Gastrocnemius medialis (tissue), 4 donors: ENCODE data around the gene MYOCOS. TPM values are rescaled to one million over a fixed set of nuclear protein-coding genes. Genes with fewer than 3 reads are reported as not detected.
"Not testable (repeated sequence)": the region's sequence is repeated elsewhere in the genome, so short reads cannot be mapped to it uniquely, and the experiment has no call there.

Experiments used
- ATAC-seq, 2 donors: fragments of 150-250 bp; one replicate each; pipeline ENCODE4 v1.9.1; 2016
- DNase-seq, 2 donors: peaks; one replicate each; pipeline ENCODE4 v3.0.0-alpha.2; 2019
- H3K27ac ChIP-seq, 4 donors: fragments of 200-600 bp; sonication (generic); 1 replicate in 1 of 4; 2 replicates in 3 of 4; pipeline ENCODE4 v1.5.1; 2016 to 2018; ENCODE audit warnings: mild to moderate bottlenecking in 2 of 4, moderate library complexity in 1 of 4
- H3K27me3 ChIP-seq, 3 donors: fragments of 200-600 bp; sonication (generic) in 2 of 3; 1 replicate in 1 of 3; 2 replicates in 2 of 3; pipeline versions ENCODE4 v1.5.1 to v1.6.0; 2016 to 2019; ENCODE audit warnings: mild to moderate bottlenecking in 1 of 3, moderate library complexity in 1 of 3
- H3K36me3 ChIP-seq, 2 donors: fragments of 200-600 bp; sonication (generic) in 1 of 2; one replicate each; pipeline ENCODE4 v1.5.1; 2017 to 2018
- H3K4me1 ChIP-seq, 2 donors: fragments of 200-600 bp; sonication (generic) in 1 of 2; one replicate each; pipeline ENCODE4 v1.5.1; 2016 to 2017; ENCODE audit warnings: mild to moderate bottlenecking in 2 of 2
- H3K4me3 ChIP-seq, 4 donors: fragments of 200-600 bp; sonication (generic) in 3 of 4; 1 replicate in 1 of 4; 2 replicates in 3 of 4; pipeline ENCODE4 v1.5.1; 2016 to 2019; ENCODE audit warnings: mild to moderate bottlenecking in 2 of 4
- H3K9me3 ChIP-seq, 3 donors: fragments of 200-600 bp; sonication (generic) in 2 of 3; 1 replicate in 1 of 3; 2 replicates in 2 of 3; pipeline ENCODE4 v1.5.1; 2016 to 2019
- POLR2A ChIP-seq, 2 donors: fragments of 450-650 bp; IDR thresholded peaks; one replicate each; pipeline ENCODE4 v1.6.1; 2017; ENCODE audit warnings: antibody characterized with exemption in 2 of 2, mild to moderate bottlenecking in 2 of 2, moderate library complexity in 2 of 2
- in situ Hi-C, 4 donors: fragments of 200-750 bp; cut with MboI; loops; one replicate each; pipeline versions ENCODE4 v1.15.0 to v1.8.0; 2017; ENCODE audit warnings: low sequenced_read_pairs in 4 of 4
- intact Hi-C: fragments of 100-400 bp; cut with DNase I; formaldehyde crosslinking; loops from one replicate; pipeline ENCODE4 v1.15.1; 2023; ENCODE audit warnings: low total_unique reads
- total RNA-seq, 4 donors: library from RNA; depleted of rRNA; stranded (reverse); fragments of >200 nt; gene quantifications; one replicate each; pipeline versions ENCODE4 v1.1.0 to v1.2.3, GENCODE V29; 2016
- TF ChIP-seq, protein P1 (sequence below), 5 experiments: fragments of 450-650 bp in 3 of 5; fragments of 200-600 bp in 2 of 5; sonication (generic) in 2 of 5; IDR thresholded peaks in 4 of 5; conservative IDR thresholded peaks in 1 of 5; 1 replicate in 4 of 5; 2 replicates in 1 of 5; pipeline ENCODE4 v1.5.1; 2016 to 2019; ENCODE audit warnings: antibody characterized with exemption in 5 of 5, mild to moderate bottlenecking in 3 of 5, moderate library complexity in 3 of 5

The MYOCOS gene
- total RNA-seq, 4 donors from 2014 or later = 0.20 TPM; not detected in 3

DNA sequence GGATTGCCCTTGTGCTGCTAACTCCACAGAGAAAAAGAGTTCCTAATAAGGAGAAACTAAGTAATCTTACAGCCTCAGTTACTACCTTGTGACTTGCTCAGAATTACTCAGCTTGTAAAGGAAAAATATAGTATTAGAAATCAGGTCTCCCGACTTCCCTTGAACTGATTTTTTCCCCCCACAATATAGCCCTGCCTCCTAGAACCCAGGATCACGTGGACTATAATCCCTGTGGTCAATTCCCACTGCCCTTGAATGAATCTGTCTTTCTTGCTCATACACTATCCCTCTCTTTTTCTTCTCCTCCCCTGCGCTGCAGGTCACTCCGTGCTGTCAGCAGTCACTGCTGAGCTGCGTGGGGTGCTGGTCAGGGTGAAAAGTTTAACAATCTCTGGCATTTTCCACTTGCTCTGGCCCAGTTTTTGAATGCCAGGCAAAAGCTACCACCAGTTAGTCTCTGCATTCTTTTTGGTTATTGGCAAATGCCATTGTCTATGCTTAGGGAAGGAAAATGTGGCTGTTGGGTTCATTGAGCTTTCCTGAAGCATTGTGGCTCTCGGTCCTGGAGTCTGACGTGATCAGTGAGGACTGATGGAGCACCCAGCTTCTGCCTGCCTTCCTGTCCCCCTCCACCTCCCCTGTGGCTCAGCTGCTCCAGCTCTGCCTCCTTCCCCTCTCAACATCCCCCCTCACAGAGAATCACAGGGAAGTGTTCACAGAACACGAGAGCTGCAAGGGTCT, 32.3 kb downstream of the MYOCOS start:
- in situ Hi-C loops (no loop called here), intact Hi-C loops (no loop called here)
- DNase-seq = no peak
- H3K27me3 ChIP-seq = no peaks in the 10 kb centered on the region
- no peaks in the 10 kb centered on the region for H3K36me3 ChIP-seq
- H3K9me3 ChIP-seq = no peaks in the 10 kb centered on the region
- H3K27ac ChIP-seq = peak overlapping the region; percentile 60 to 77 (median 71)
- ATAC-seq = peak in 1 of 2 donors; percentile 28
- H3K4me1 ChIP-seq = peaks cover 26 to 31% of the 10 kb centered on the region in 2 donors
- H3K4me3 ChIP-seq = peak overlapping the region in 2 of 4 donors; percentile 0 to 25
- TF ChIP-seq, protein P1, sequence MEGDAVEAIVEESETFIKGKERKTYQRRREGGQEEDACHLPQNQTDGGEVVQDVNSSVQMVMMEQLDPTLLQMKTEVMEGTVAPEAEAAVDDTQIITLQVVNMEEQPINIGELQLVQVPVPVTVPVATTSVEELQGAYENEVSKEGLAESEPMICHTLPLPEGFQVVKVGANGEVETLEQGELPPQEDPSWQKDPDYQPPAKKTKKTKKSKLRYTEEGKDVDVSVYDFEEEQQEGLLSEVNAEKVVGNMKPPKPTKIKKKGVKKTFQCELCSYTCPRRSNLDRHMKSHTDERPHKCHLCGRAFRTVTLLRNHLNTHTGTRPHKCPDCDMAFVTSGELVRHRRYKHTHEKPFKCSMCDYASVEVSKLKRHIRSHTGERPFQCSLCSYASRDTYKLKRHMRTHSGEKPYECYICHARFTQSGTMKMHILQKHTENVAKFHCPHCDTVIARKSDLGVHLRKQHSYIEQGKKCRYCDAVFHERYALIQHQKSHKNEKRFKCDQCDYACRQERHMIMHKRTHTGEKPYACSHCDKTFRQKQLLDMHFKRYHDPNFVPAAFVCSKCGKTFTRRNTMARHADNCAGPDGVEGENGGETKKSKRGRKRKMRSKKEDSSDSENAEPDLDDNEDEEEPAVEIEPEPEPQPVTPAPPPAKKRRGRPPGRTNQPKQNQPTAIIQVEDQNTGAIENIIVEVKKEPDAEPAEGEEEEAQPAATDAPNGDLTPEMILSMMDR (IDR thresholded peaks at IDR 0.05 in 4 of 5, conservative IDR thresholded peaks at IDR 0.05 in 1 of 5) = no peak
- TF ChIP-seq POLR2A (IDR thresholded peaks at IDR 0.05) = no peak

DNA sequence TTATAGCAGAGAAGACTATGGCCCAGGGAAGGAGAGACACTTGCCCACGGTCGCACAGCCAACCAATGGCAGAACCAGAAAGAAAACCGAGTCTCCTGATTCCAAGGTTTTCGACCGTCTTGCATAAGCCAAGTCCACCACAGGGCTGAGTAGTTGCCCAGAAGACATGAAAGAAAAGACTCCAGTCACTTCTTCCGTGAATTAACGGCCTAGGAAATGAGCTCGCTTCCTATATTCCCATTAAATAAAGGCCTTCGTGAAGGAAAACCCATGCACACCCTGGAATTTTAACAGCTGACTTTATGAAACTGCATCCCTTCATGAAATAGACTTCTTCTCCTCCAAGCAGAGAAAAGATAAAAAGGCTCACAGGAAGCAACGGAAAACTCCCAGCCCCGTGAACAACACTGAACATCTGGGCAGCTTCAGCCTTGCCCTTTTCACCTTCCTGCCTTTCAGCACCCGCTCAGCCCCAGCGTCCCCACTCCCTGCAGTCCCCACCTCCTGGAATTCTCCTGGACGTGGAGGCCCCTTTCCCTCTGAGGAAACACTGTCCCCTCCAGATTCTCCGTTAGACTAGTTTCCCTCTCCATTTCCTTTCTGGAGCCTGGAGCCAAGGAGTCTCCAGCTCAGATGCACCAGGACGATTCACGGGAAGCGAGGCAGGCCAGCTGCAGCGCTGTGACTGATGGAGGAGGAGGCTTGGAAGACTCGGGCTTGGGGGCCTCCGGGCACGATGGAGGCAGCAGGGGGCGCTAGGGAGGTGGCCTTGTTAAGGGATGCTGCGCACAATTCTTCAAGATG, 33.1 kb downstream of the MYOCOS start:
- Histone ChIP-seq H3K4me3 (peak overlapping the region; percentile 0 to 26 (median 12)), H3K36me3 (no peaks in the 10 kb centered on the region), H3K27ac (peak overlapping the region; percentile 60 to 77 (median 71)), H3K4me1 (peaks cover 26 to 31% of the 10 kb centered on the region in 2 donors), H3K27me3 (no peaks in the 10 kb centered on the region), H3K9me3 (no peaks in the 10 kb centered on the region)
- peak; percentile 17 to 52 for DNase-seq
- peak; percentile 27 to 43 for ATAC-seq
- in situ Hi-C loops = no loop called here
- no peak for TF ChIP-seq POLR2A (IDR thresholded peaks at IDR 0.05)
- TF ChIP-seq, protein P1 (IDR thresholded peaks at IDR 0.05 in 4 of 5, conservative IDR thresholded peaks at IDR 0.05 in 1 of 5) = peak in 3 of 5 experiments; percentile 34 to 53 (median 50)
- intact Hi-C loops = no loop called here

DNA sequence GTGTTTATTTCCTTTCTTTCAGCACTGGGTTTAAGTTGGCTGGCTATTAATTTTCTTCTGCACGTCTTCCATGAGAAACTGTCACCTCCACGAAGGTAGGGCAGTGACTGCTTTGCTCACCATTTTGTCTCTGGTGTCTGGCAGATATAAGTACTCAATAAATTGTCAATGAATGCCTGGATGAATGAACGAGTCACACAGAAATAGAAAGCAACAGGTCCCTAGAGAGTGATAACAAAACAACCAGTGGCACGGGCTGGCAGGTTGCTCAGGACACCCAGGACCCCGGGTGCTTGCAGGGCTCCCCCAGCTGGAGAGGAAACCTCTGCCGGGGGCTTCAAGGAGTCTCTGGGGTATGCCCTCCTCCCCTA, 33.7 kb downstream of the MYOCOS start:
- Histone ChIP-seq H3K4me1 (peaks cover 26 to 31% of the 10 kb centered on the region in 2 donors), H3K9me3 (no peaks in the 10 kb centered on the region), H3K27me3 (no peaks in the 10 kb centered on the region), H3K4me3 (no peak overlapping the region), H3K27ac (peak overlapping the region; percentile 60 to 77 (median 71)), H3K36me3 (no peaks in the 10 kb centered on the region)
- intact Hi-C loops = no loop called here
- in situ Hi-C loops = no loop called here
- ATAC-seq (no peak), DNase-seq (no peak)
- TF ChIP-seq, protein P1 (IDR thresholded peaks at IDR 0.05 in 4 of 5, conservative IDR thresholded peaks at IDR 0.05 in 1 of 5) = no peak
- TF ChIP-seq POLR2A (IDR thresholded peaks at IDR 0.05) = no peak

DNA sequence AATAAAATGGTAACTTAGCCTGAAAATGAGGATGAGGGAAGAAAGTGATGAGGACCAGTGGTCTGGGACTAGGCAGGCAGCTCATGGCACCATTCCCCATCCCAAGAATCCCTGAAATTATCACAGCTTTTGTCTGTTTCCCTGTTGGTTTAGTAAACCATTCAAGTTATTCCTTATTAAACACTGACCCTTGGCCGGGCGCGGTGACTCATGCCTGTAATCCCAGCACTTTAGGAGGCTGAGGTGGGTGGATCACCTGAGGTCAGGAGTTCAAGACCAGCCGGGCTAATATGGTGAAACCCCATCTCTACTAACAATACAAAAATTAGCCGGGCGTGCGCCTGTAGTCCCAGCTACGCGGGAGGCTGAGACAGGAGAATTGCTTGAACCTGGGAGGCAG, 34.2 kb downstream of the MYOCOS start:
- Histone ChIP-seq H3K27ac (peak overlapping the region in 1 of 4 donors; percentile 77), H3K4me1 (peaks cover 26 to 31% of the 10 kb centered on the region in 2 donors)
- in situ Hi-C loops, ATAC-seq, H3K4me3 ChIP-seq, H3K9me3 ChIP-seq, H3K27me3 ChIP-seq, H3K36me3 ChIP-seq, intact Hi-C loops, DNase-seq: not testable (repeated sequence)

DNA sequence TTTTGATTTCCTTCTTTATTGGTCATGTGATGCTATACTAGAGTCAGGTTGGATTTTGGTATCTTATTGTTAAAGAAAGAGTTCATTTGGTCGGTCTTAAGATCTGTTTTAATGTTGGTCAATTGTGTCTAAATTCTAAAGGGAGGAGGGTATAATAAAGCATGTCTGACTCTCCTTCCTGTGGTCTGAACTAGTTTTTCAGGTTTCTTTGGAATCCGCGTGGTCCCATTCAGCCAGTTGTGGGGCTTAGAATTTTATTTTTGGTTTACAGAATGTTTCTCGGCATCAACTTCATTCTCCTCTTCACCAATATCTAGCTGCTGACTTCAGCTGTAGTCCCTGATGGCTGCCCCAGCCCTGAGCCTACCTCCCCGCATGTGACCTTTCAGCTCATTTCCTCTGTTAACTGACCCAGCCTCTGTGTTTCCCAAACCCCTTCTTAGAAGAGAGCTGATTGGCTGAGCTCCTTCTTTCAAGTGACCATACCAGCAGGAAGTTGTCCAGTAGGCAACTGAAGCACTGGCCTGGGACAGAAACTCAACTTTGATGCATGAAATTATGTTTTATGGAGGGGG, 39.1 kb downstream of the MYOCOS start:
- no peak for DNase-seq
- Histone ChIP-seq H3K27ac (no peak overlapping the region), H3K36me3 (no peaks in the 10 kb centered on the region), H3K4me1 (peaks cover 11 to 26% of the 10 kb centered on the region in 2 donors), H3K27me3 (no peaks in the 10 kb centered on the region), H3K9me3 (no peaks in the 10 kb centered on the region), H3K4me3 (no peak overlapping the region)
- in situ Hi-C loops = no loop called here
- no peak for ATAC-seq
- no peak for TF ChIP-seq POLR2A (IDR thresholded peaks at IDR 0.05)
- TF ChIP-seq, protein P1 (IDR thresholded peaks at IDR 0.05 in 4 of 5, conservative IDR thresholded peaks at IDR 0.05 in 1 of 5) = no peak
- intact Hi-C loops = no loop called here
